NCI-H748 (cell line): ENCODE results near the gene CPLX1.
A peak's percentile ranks its signal among the peaks of the same experiment; 100 is the strongest.

Experiments used
- DNase-seq: peaks from one replicate; lab custom pipeline; 2025; ENCODE audit not compliant: unreplicated experiment; lab: John Stamatoyannopoulos, UW

The CPLX1 gene

GRCh38 chr4:793941-794621 lies 31.8 kb downstream of the CPLX1 start:
- DNase-seq = no peak

GRCh38 chr4:793093-793861 lies 32.7 kb downstream of the CPLX1 start:
- no peak for DNase-seq

GRCh38 chr4:792626-793092 lies 33.3 kb downstream of the CPLX1 start:
- DNase-seq = no peak

- no peak for DNase-seq
Observed at GRCh38 chr4:791898-792625, 33.9 kb downstream of the CPLX1 start.

GRCh38 chr4:791252-791897 lies 34.6 kb downstream of the CPLX1 start:
- DNase-seq = no peak

- no peak for DNase-seq
Observed at GRCh38 chr4:790466-790820, 35.5 kb downstream of the CPLX1 start.

GRCh38 chr4:789571-790465 lies 36.1 kb downstream of the CPLX1 start:
- DNase-seq = no peak

GRCh38 chr4:788636-789297 lies 37.2 kb downstream of the CPLX1 start:
- no peak for DNase-seq

- no peak for DNase-seq
Observed at GRCh38 chr4:788006-788635, 37.8 kb downstream of the CPLX1 start.

GRCh38 chr4:787561-787981 lies 38.4 kb downstream of the CPLX1 start:
- DNase-seq = no peak

- DNase-seq = no peak
Observed at GRCh38 chr4:786861-787300, 39.0 kb downstream of the CPLX1 start.

GRCh38 chr4:786074-786741 lies 39.7 kb downstream of the CPLX1 start:
- no peak for DNase-seq

- DNase-seq = no peak
Observed at GRCh38 chr4:785332-786073, 40.4 kb downstream of the CPLX1 start.

- no peak for DNase-seq
Observed at GRCh38 chr4:784401-785331, 41.3 kb downstream of the CPLX1 start.

GRCh38 chr4:781493-782216 lies 44.3 kb downstream of the CPLX1 start:
- DNase-seq = peak; percentile 91
